ENCODE results near the gene FOLR2. TPM values are rescaled to one million over a fixed set of nuclear protein-coding genes. Genes with fewer than 3 reads are reported as not detected.

FOLR2 gene
- total RNA-seq, 2 donors from 2014 or later = not detected

GRCh38 chr11:72257570-72257969 is 41.0 kb downstream of the FOLR2 start:
- Mint-ChIP-seq H3K9me3 (no peaks in the 10 kb centered on the region), H3K4me3 (no peak overlapping the region), H3K4me1 (peaks cover 9% of the 10 kb centered on the region), H3K27me3 (ENCODE audit: insufficient read depth) (peaks cover 13% of the 10 kb centered on the region), H3K36me3 (ENCODE audit: low read depth) (no peaks in the 10 kb centered on the region), H3K27ac (no peak overlapping the region)
- Histone ChIP-seq H3K4me3 (ENCODE audit: low read length) (no peak overlapping the region), H3K9ac (ENCODE audit: extremely low read depth, low read length, poor library complexity, severe bottlenecking) (no peak overlapping the region), H3K36me3 (ENCODE audit: control insufficient read depth, insufficient read depth, low read length) (no peaks in the 10 kb centered on the region), H3K9me3 (ENCODE audit: control insufficient read depth, low read length) (peaks cover 5% of the 10 kb centered on the region), H3K27ac (ENCODE audit: low read depth, low read length) (no peak overlapping the region), H3K27me3 (ENCODE audit: control insufficient read depth, insufficient read depth, low read length, poor library complexity, severe bottlenecking) (no peaks in the 10 kb centered on the region), H3K4me1 (ENCODE audit: control insufficient read depth, insufficient read depth, low read length) (peaks cover 7% of the 10 kb centered on the region)
- no peak for TF ChIP-seq CTCF (conservative IDR thresholded peaks at IDR 0.05)
- WGBS, 2 experiments (ENCODE audit: insufficient coverage in 1 of 2, insufficient read length in 1 of 2) = 85 to 100% methylated on average over 1 to 2 of the region's 2 CpGs
- no peak for DNase-seq

- peaks cover 4% of the 10 kb centered on the region for H3K27me3 Mint-ChIP-seq (ENCODE audit: insufficient read depth)
- Histone ChIP-seq H3K27ac (ENCODE audit: low read depth, low read length) (no peak overlapping the region), H3K4me3 (ENCODE audit: low read length) (no peak overlapping the region), H3K36me3 (ENCODE audit: control insufficient read depth, insufficient read depth, low read length) (no peaks in the 10 kb centered on the region), H3K9ac (ENCODE audit: extremely low read depth, low read length, poor library complexity, severe bottlenecking) (no peak overlapping the region), H3K9me3 (ENCODE audit: control insufficient read depth, low read length) (no peaks in the 10 kb centered on the region), H3K4me1 (ENCODE audit: control insufficient read depth, insufficient read depth, low read length) (peaks cover 7% of the 10 kb centered on the region), H3K27me3 (ENCODE audit: control insufficient read depth, insufficient read depth, low read length, poor library complexity, severe bottlenecking) (no peaks in the 10 kb centered on the region)
- H3K36me3 Mint-ChIP-seq (ENCODE audit: low read depth) = no peaks in the 10 kb centered on the region
- peaks cover 8% of the 10 kb centered on the region for H3K9me3 Mint-ChIP-seq
- peaks cover 6% of the 10 kb centered on the region for H3K4me1 Mint-ChIP-seq
- no peak for DNase-seq
- TF ChIP-seq CTCF (conservative IDR thresholded peaks at IDR 0.05) = no peak
- no peak overlapping the region for H3K27ac Mint-ChIP-seq
- no peak overlapping the region for H3K4me3 Mint-ChIP-seq
- whole genome bisulfite sequencing, 2 experiments (ENCODE audit: insufficient coverage in 1 of 2, insufficient read length in 1 of 2) = 93% methylated on average over 2 of the region's 2 CpGs
These were observed 42.9 kb downstream of the FOLR2 start for GRCh38 chr11:72259490-72259889.

GRCh38 chr11:72260574-72260973 is 44.0 kb downstream of the FOLR2 start:
- no peaks in the 10 kb centered on the region for H3K9me3 ChIP-seq (ENCODE audit: control insufficient read depth, low read length)
- H3K4me1 Mint-ChIP-seq = no peaks in the 10 kb centered on the region
- H3K27me3 Mint-ChIP-seq (ENCODE audit: insufficient read depth) = peaks cover 3% of the 10 kb centered on the region
- no peak overlapping the region for H3K4me3 ChIP-seq (ENCODE audit: low read length)
- no peaks in the 10 kb centered on the region for H3K4me1 ChIP-seq (ENCODE audit: control insufficient read depth, insufficient read depth, low read length)
- no peak overlapping the region for H3K27ac Mint-ChIP-seq
- H3K36me3 Mint-ChIP-seq (ENCODE audit: low read depth) = no peaks in the 10 kb centered on the region
- no peak for TF ChIP-seq CTCF (conservative IDR thresholded peaks at IDR 0.05)
- peaks cover 9% of the 10 kb centered on the region for H3K9me3 Mint-ChIP-seq
- H3K36me3 ChIP-seq (ENCODE audit: control insufficient read depth, insufficient read depth, low read length) = no peaks in the 10 kb centered on the region
- WGBS, 2 experiments (ENCODE audit: insufficient coverage in 1 of 2, insufficient read length in 1 of 2) = 87 to 89% methylated on average over 5 of the region's 5 CpGs
- no peak for DNase-seq
- H3K27ac ChIP-seq (ENCODE audit: low read depth, low read length) = no peak overlapping the region
- H3K4me3 Mint-ChIP-seq = no peak overlapping the region
- H3K27me3 ChIP-seq (ENCODE audit: control insufficient read depth, insufficient read depth, low read length, poor library complexity, severe bottlenecking) = no peaks in the 10 kb centered on the region
- no peak overlapping the region for H3K9ac ChIP-seq (ENCODE audit: extremely low read depth, low read length, poor library complexity, severe bottlenecking)
